ENCODE data around the gene DDX47.

DNA sequence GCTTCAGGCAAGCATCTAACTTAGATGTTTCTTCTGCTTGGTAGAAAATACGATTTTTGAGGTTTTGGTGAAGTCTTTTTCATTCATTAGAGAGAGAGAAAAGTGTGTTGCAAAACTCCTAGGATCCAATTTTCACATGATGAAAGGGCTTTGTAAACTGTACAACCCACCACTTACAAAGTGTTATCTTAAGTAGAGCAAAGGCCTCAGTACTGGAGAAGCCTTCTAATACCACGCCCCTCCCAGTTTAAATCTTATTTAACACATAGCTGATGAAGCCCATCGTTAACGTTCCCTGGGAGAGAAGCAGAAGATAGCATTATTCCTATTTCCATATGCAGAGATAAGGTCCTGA, 26.8 kb upstream of the DDX47 start:
- TF ChIP-seq, protein P1, sequence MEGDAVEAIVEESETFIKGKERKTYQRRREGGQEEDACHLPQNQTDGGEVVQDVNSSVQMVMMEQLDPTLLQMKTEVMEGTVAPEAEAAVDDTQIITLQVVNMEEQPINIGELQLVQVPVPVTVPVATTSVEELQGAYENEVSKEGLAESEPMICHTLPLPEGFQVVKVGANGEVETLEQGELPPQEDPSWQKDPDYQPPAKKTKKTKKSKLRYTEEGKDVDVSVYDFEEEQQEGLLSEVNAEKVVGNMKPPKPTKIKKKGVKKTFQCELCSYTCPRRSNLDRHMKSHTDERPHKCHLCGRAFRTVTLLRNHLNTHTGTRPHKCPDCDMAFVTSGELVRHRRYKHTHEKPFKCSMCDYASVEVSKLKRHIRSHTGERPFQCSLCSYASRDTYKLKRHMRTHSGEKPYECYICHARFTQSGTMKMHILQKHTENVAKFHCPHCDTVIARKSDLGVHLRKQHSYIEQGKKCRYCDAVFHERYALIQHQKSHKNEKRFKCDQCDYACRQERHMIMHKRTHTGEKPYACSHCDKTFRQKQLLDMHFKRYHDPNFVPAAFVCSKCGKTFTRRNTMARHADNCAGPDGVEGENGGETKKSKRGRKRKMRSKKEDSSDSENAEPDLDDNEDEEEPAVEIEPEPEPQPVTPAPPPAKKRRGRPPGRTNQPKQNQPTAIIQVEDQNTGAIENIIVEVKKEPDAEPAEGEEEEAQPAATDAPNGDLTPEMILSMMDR (IDR thresholded peaks at IDR 0.05; ENCODE audit: low read depth, low read length, poor library complexity, severe bottlenecking) = no peak
- no peak for TF ChIP-seq EZH2phosphoT487 (IDR thresholded peaks at IDR 0.05; ENCODE audit: borderline replicate concordance, low read length)
